CD4-positive, alpha-beta T cell (primary cell): ENCODE measurements around the gene CFAP20DC. TPM values are rescaled to one million over a fixed set of nuclear protein-coding genes. Genes with fewer than 3 reads are reported as not detected.
"Not testable (repeated sequence)": the region's sequence is repeated elsewhere in the genome, so short reads cannot be mapped to it uniquely, and the experiment has no call there.

Experiments used
- ATAC-seq: fragments of 200-7000 bp; cut with Tn5 transposase; one replicate; pipeline ENCODE4 v1.10.0; 2022; ENCODE audit warnings: mild to moderate bottlenecking; ENCODE audit not compliant: poor library complexity
- CTCF ChIA-PET: fragments of 350-600 bp; sonication (Branson Sonifier 250); formaldehyde crosslinking; loops from one replicate; lab custom pipeline; 2021; ENCODE audit warnings: antibody characterized with exemption, inconsistent platforms; lab: Charles Lee
- POLR2A ChIA-PET: fragments of 350-600 bp; sonication (Branson Sonifier 250); formaldehyde crosslinking; loops from one replicate; lab custom pipeline; 2021; ENCODE audit warnings: antibody characterized with exemption, inconsistent platforms; lab: Charles Lee
- DNase-seq, 14 experiments: peaks; one replicate each; pipeline ENCODE4 v3.0.0-alpha.2; 2013 to 2020; ENCODE audit warnings: mixed read lengths in 2 of 14
- H3K27ac ChIP-seq, 2 donors: one replicate each; pipeline versions ENCODE4 v1.5.1 to v1.7.0; 2013; ENCODE audit warnings: low read length in 2 of 2, low read depth in 1 of 2, mild to moderate bottlenecking in 1 of 2
- H3K27me3 ChIP-seq, 2 experiments: 1 replicate in 1 of 2; 2 replicates in 1 of 2; pipeline versions ENCODE4 v1.6.1 to v1.7.0; 2013; ENCODE audit warnings: low read length in 2 of 2, control low read depth in 1 of 2, mild to moderate bottlenecking in 1 of 2, moderate library complexity in 1 of 2; ENCODE audit not compliant: insufficient read depth in 2 of 2, control insufficient read depth in 1 of 2
- H3K36me3 ChIP-seq: one replicate; pipeline ENCODE4 v1.6.1; 2013; ENCODE audit warnings: low read length, control low read depth; ENCODE audit not compliant: insufficient read depth
- H3K4me1 ChIP-seq: one replicate; pipeline ENCODE4 v1.6.1; 2013; ENCODE audit warnings: low read length, control low read depth; ENCODE audit not compliant: insufficient read depth
- H3K4me3 ChIP-seq: one replicate; pipeline ENCODE4 v1.5.1; 2013; ENCODE audit warnings: mild to moderate bottlenecking, low read length, moderate library complexity
- H3K9me3 ChIP-seq, 2 experiments: 1 replicate in 1 of 2; 2 replicates in 1 of 2; pipeline versions ENCODE4 v1.6.1 to v1.7.0; 2013; ENCODE audit warnings: low read length in 2 of 2, mild to moderate bottlenecking in 2 of 2, control low read depth in 1 of 2, moderate library complexity in 1 of 2; ENCODE audit not compliant: control insufficient read depth in 1 of 2, insufficient read depth in 1 of 2
- H3K27ac Mint-ChIP-seq: one replicate; pipeline ENCODE4 v1.8.0; 2020; ENCODE audit warnings: mixed read lengths
- H3K27me3 Mint-ChIP-seq: one replicate; pipeline ENCODE4 v1.8.0; 2021; ENCODE audit warnings: mixed read lengths
- H3K36me3 Mint-ChIP-seq: one replicate; pipeline ENCODE4 v1.8.0; 2021; ENCODE audit warnings: low read depth, mixed read lengths
- H3K4me1 Mint-ChIP-seq: one replicate; pipeline ENCODE4 v1.8.0; 2021; ENCODE audit warnings: low read depth, mixed read lengths
- H3K4me3 Mint-ChIP-seq: one replicate; pipeline ENCODE4 v1.8.0; 2020; ENCODE audit warnings: mild to moderate bottlenecking, mixed read lengths
- H3K9me3 Mint-ChIP-seq: one replicate; pipeline ENCODE4 v1.8.0; 2020; ENCODE audit warnings: mixed read lengths
- intact Hi-C, 2 experiments: fragments of 100-400 bp; cut with DNase I in 1 of 2; cut with micrococcal nuclease in 1 of 2; formaldehyde crosslinking; loops; one replicate each; pipeline versions ENCODE4 v1.15.1 to v1.9.0; 2023 to 2025; cut with DNase I, micrococcal nuclease
- total RNA-seq, 174 experiments: library from RNA in 2 of 174; stranded (reverse) in 2 of 174; gene quantifications; one replicate each; pipeline ENCODE4 v1.2.3 and lab custom pipeline; 2021 to 2026
- TF ChIP-seq, protein P1 (sequence below): fragments of 200-600 bp; IDR thresholded peaks from one replicate; pipeline ENCODE4 v1.8.0; 2022; ENCODE audit warnings: antibody characterized with exemption, mild to moderate bottlenecking

Gene CFAP20DC
- total RNA-seq, 2 experiments from 2014 or later: 0.11 to 0.20 TPM

DNA sequence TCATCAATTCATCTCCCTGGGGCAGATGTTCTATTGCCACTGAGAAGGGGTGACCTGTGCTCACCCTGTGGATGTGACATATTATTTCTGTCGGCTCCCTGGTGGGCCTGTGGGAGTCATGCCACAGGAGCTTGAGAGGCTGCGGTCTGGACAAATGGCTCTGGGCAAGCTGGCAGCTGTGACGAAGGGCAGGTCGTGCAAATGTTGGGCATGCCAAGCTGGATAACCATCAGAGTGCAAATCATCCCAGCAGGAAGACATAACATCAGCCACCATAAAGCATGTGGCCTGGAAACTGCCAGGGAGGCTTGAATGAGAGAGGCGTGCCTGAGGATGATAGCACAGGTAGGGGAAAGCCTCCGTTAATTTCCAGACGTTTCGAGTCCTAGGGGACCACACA, 338.0 kb downstream of the CFAP20DC start:
- no peak overlapping the region for H3K27ac ChIP-seq
- no peaks in the 10 kb centered on the region for H3K4me1 ChIP-seq
- peaks cover 0 to 5% of the 10 kb centered on the region in 2 experiments for H3K9me3 ChIP-seq
- no peaks in the 10 kb centered on the region for H3K27me3 ChIP-seq
- TF ChIP-seq, protein P1, sequence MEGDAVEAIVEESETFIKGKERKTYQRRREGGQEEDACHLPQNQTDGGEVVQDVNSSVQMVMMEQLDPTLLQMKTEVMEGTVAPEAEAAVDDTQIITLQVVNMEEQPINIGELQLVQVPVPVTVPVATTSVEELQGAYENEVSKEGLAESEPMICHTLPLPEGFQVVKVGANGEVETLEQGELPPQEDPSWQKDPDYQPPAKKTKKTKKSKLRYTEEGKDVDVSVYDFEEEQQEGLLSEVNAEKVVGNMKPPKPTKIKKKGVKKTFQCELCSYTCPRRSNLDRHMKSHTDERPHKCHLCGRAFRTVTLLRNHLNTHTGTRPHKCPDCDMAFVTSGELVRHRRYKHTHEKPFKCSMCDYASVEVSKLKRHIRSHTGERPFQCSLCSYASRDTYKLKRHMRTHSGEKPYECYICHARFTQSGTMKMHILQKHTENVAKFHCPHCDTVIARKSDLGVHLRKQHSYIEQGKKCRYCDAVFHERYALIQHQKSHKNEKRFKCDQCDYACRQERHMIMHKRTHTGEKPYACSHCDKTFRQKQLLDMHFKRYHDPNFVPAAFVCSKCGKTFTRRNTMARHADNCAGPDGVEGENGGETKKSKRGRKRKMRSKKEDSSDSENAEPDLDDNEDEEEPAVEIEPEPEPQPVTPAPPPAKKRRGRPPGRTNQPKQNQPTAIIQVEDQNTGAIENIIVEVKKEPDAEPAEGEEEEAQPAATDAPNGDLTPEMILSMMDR: no peak
- H3K36me3 ChIP-seq: no peaks in the 10 kb centered on the region
- no peak for ATAC-seq
- Mint-ChIP-seq H3K4me1 (no peaks in the 10 kb centered on the region), H3K27ac (no peak overlapping the region), H3K36me3 (no peaks in the 10 kb centered on the region), H3K4me3 (no peak overlapping the region), H3K9me3 (no peaks in the 10 kb centered on the region), H3K27me3 (no peaks in the 10 kb centered on the region)
- H3K4me3 ChIP-seq: no peak overlapping the region
- no peak for DNase-seq
- CTCF ChIA-PET: no interaction called here
- POLR2A ChIA-PET: no interaction called here
- intact Hi-C loops: no loop called here

DNA sequence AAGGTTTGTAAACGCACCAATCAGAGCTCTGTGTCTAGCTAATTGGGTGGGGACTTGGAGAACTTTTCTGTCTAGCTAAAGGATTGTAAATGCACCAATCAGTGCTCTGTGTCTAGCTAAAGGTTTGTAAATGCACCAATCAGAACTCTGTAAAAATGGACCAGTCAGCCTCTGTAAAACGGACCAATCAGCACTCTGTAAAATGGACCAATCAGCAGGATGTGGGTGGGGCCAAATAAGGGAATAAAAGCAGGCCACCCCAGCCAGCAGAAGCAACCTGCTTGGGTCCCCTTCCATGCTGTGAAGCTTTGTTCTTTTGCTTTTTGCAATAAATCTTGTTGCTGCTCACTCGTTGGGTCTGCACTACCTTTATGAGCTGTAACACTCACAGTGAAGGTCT, 340.8 kb downstream of the CFAP20DC start:
- CTCF ChIA-PET, H3K4me1 Mint-ChIP-seq, H3K4me1 ChIP-seq, H3K36me3 Mint-ChIP-seq, H3K9me3 ChIP-seq, ATAC-seq, H3K4me3 Mint-ChIP-seq, H3K4me3 ChIP-seq, H3K27me3 ChIP-seq, POLR2A ChIA-PET, H3K9me3 Mint-ChIP-seq, H3K27ac Mint-ChIP-seq, H3K27me3 Mint-ChIP-seq, DNase-seq, H3K36me3 ChIP-seq, H3K27ac ChIP-seq, intact Hi-C loops: not testable (repeated sequence)

DNA sequence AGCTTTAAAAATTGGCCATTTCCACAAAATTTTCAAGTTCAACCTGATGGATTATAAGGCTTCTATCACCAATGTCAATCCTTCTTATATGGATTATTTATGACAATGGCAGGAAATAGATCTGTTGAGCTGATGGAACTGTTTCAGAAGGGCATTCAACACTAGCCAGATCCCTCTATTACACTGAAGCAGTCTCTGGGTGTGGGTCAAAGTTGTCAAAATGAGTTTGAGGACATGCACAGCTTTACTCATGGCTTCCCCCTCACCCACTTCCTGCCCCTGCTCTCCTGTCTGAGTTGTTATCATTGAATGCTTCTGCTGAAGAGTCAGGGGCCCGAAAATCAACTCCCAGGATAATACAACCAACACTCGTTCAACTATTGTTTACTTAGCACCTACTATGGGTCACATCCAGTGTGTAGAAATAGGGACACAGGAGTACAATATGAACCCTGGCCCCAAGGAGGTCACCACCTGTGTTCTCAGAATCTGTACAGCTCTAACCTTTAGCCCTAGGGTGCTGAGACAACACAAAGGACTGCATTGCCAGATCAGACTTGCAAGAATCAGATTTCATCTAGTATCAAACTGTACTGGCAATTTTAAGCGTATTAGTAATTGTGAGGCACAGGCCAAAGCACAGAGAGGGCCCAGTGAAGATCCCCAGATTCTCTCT, 341.6 kb downstream of the CFAP20DC start:
- no peak overlapping the region for H3K4me3 ChIP-seq
- ATAC-seq (no peak), DNase-seq (no peak)
- peaks cover 0 to 5% of the 10 kb centered on the region in 2 experiments for H3K9me3 ChIP-seq
- ChIA-PET POLR2A (no interaction called here), CTCF (no interaction called here)
- H3K27me3 Mint-ChIP-seq: no peaks in the 10 kb centered on the region
- no peaks in the 10 kb centered on the region for H3K36me3 ChIP-seq
- TF ChIP-seq, protein P1: no peak
- H3K27me3 ChIP-seq: no peaks in the 10 kb centered on the region
- H3K4me1 Mint-ChIP-seq: no peaks in the 10 kb centered on the region
- no peaks in the 10 kb centered on the region for H3K36me3 Mint-ChIP-seq
- no peak overlapping the region for H3K27ac ChIP-seq
- no peak overlapping the region for H3K4me3 Mint-ChIP-seq
- H3K4me1 ChIP-seq: no peaks in the 10 kb centered on the region
- H3K27ac Mint-ChIP-seq: no peak overlapping the region
- intact Hi-C loops: no loop called here
- no peaks in the 10 kb centered on the region for H3K9me3 Mint-ChIP-seq

DNA sequence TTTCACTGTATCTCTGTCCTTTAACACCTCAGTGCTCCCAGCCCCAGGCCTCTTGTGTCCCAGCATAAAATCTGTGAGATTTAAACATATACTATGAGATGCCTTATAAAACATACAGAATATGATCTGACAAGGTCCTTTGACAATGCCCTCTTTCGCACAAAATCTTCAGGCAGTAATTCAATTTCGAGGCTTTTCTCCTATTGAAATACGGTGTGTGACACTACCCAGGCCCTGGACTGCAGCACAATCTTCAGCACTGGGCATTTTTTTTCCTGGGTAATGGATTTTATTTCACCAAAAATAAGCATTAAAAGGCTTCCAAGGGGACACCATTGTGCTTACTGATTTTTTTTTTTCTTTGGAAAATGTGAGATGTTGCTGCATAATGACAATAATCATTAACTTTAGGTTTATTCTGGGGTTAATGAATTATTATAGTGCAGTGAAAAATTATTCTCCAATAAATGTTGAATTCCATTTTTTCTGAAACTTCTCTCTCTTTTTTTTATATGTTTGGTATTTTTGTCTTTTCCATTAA, 342.4 kb downstream of the CFAP20DC start:
- ChIA-PET POLR2A (no interaction called here), CTCF (no interaction called here)
- TF ChIP-seq, protein P1: no peak

More for the DNA sequence above, 342.4 kb downstream of the CFAP20DC start:
- ATAC-seq: no peak
- Mint-ChIP-seq H3K9me3 (no peaks in the 10 kb centered on the region), H3K27ac (no peak overlapping the region), H3K4me3 (no peak overlapping the region), H3K27me3 (no peaks in the 10 kb centered on the region), H3K36me3 (no peaks in the 10 kb centered on the region), H3K4me1 (no peaks in the 10 kb centered on the region)
- Histone ChIP-seq H3K27me3 (no peaks in the 10 kb centered on the region), H3K4me1 (no peaks in the 10 kb centered on the region), H3K9me3 (peaks cover 0 to 5% of the 10 kb centered on the region in 2 experiments), H3K4me3 (no peak overlapping the region), H3K36me3 (no peaks in the 10 kb centered on the region), H3K27ac (no peak overlapping the region)
- no peak for DNase-seq
- intact Hi-C loops: no loop called here
